DND-41 (cell line): ENCODE results near the gene CLEC3A.

ENCODE experiments used
- ATAC-seq: fragments of 200-7000 bp; cut with Tn5 transposase; 3 replicates; pipeline ENCODE4 v1.9.1; 2021; ENCODE audit warnings: low read depth; ENCODE audit not compliant: insufficient read depth
- DNase-seq: peaks from one replicate; pipeline ENCODE4 v3.0.0-alpha.2; 2020
- H2AFZ ChIP-seq: 2 replicates; pipeline ENCODE4 v1.6.0; 2012; ENCODE audit warnings: low read depth, low read length
- H3K27ac ChIP-seq: 2 replicates; pipeline ENCODE4 v1.5.1; 2012; ENCODE audit warnings: low read length, inconsistent platforms
- H3K27me3 ChIP-seq: fragments of 200-600 bp; sonication (generic); 2 replicates; pipeline ENCODE4 v1.6.0; 2012; ENCODE audit warnings: low read length, mild to moderate bottlenecking, inconsistent platforms; ENCODE audit not compliant: insufficient read depth, poor library complexity
- H3K36me3 ChIP-seq: 2 replicates; pipeline ENCODE4 v1.5.1; 2012; ENCODE audit warnings: low read length, inconsistent platforms; ENCODE audit not compliant: insufficient read depth
- H3K4me1 ChIP-seq: 2 replicates; pipeline ENCODE4 v1.5.1; 2012; ENCODE audit warnings: mild to moderate bottlenecking, low read length; ENCODE audit not compliant: insufficient read depth
- H3K4me2 ChIP-seq: 2 replicates; pipeline ENCODE4 v1.6.0; 2012; ENCODE audit warnings: mild to moderate bottlenecking, moderate library complexity, low read length, inconsistent platforms; ENCODE audit not compliant: insufficient read depth
- H3K4me3 ChIP-seq, 2 experiments: fragments of 200-600 bp in 1 of 2; shearing (Covaris generic) in 1 of 2; 2 replicates each; pipeline ENCODE4 v1.5.1; 2012 to 2016; ENCODE audit warnings: inconsistent platforms in 2 of 2, low read length in 2 of 2, mild to moderate bottlenecking in 2 of 2, low read depth in 1 of 2, moderate library complexity in 1 of 2
- H3K79me2 ChIP-seq: 2 replicates; pipeline ENCODE4 v1.6.0; 2012; ENCODE audit warnings: low read length, inconsistent platforms; ENCODE audit not compliant: insufficient read depth
- H3K9ac ChIP-seq: 2 replicates; pipeline ENCODE4 v1.6.0; 2012; ENCODE audit warnings: low read depth, mild to moderate bottlenecking, inconsistent platforms, low read length, moderate library complexity
- H3K9me3 ChIP-seq: 2 replicates; pipeline ENCODE4 v1.5.1; 2012; ENCODE audit warnings: low read length, moderate library complexity, mild to moderate bottlenecking, inconsistent platforms; ENCODE audit not compliant: insufficient read depth, severe bottlenecking
- H4K20me1 ChIP-seq: 2 replicates; pipeline ENCODE4 v1.6.0; 2012; ENCODE audit warnings: low read length; ENCODE audit not compliant: insufficient read depth
- CTCF ChIP-seq: IDR thresholded peaks from 2 replicates; pipeline ENCODE4 v1.5.1; 2012; ENCODE audit warnings: borderline replicate concordance, low read length, moderate library complexity, mild to moderate bottlenecking; ENCODE audit not compliant: poor library complexity, severe bottlenecking; ENCODE audit errors: extremely low read depth
- EZH2 ChIP-seq: IDR thresholded peaks from 3 replicates; pipeline ENCODE4 v1.6.1; 2012; ENCODE audit warnings: borderline replicate concordance, low read depth, mild to moderate bottlenecking, moderate library complexity, low read length, inconsistent platforms; ENCODE audit not compliant: severe bottlenecking

The CLEC3A gene

GRCh38 chr16:78024159-78024558 is 1.8 kb downstream of the CLEC3A start:
- ATAC-seq (no peak), DNase-seq (no peak)
- Histone ChIP-seq H3K4me1 (no peaks in the 10 kb centered on the region), H3K9me3 (no peaks in the 10 kb centered on the region), H3K9ac (no peak overlapping the region), H3K36me3 (no peaks in the 10 kb centered on the region), H2AFZ (no peak overlapping the region), H3K4me3 (no peak overlapping the region), H3K27ac (no peak overlapping the region), H4K20me1 (no peaks in the 10 kb centered on the region), H3K27me3 (peaks cover 4% of the 10 kb centered on the region), H3K79me2 (no peaks in the 10 kb centered on the region), H3K4me2 (no peak overlapping the region)
- TF ChIP-seq EZH2 (no peak), CTCF (no peak)

- TF ChIP-seq CTCF (no peak), EZH2 (no peak)
- no peaks in the 10 kb centered on the region for H4K20me1 ChIP-seq
- H3K4me2 ChIP-seq: no peak overlapping the region
- ATAC-seq (no peak), DNase-seq (no peak)
- H3K4me1 ChIP-seq: no peaks in the 10 kb centered on the region
- H3K9me3 ChIP-seq: no peaks in the 10 kb centered on the region
- no peak overlapping the region for H2AFZ ChIP-seq
- no peak overlapping the region for H3K9ac ChIP-seq
- H3K4me3 ChIP-seq: no peak overlapping the region
- no peak overlapping the region for H3K27ac ChIP-seq
- H3K27me3 ChIP-seq: peaks cover 4% of the 10 kb centered on the region
- H3K79me2 ChIP-seq: no peaks in the 10 kb centered on the region
- H3K36me3 ChIP-seq: no peaks in the 10 kb centered on the region
Measured at GRCh38 chr16:78025631-78026030, 3.3 kb downstream of the CLEC3A start.

- Histone ChIP-seq H4K20me1 (no peaks in the 10 kb centered on the region), H3K27me3 (no peaks in the 10 kb centered on the region), H3K27ac (no peak overlapping the region), H3K4me1 (no peaks in the 10 kb centered on the region), H3K79me2 (no peaks in the 10 kb centered on the region), H3K9ac (no peak overlapping the region), H3K9me3 (no peaks in the 10 kb centered on the region), H3K4me3 (no peak overlapping the region), H3K36me3 (no peaks in the 10 kb centered on the region), H2AFZ (no peak overlapping the region), H3K4me2 (no peak overlapping the region)
- ATAC-seq (no peak), DNase-seq (no peak)
- TF ChIP-seq CTCF (no peak), EZH2 (no peak)
Measured at GRCh38 chr16:78028018-78028417, 5.7 kb downstream of the CLEC3A start.

- H2AFZ ChIP-seq: no peak overlapping the region
- no peaks in the 10 kb centered on the region for H3K36me3 ChIP-seq
- H3K27ac ChIP-seq: no peak overlapping the region
- DNase-seq: no peak
- no peaks in the 10 kb centered on the region for H3K79me2 ChIP-seq
- no peaks in the 10 kb centered on the region for H3K27me3 ChIP-seq
- no peaks in the 10 kb centered on the region for H3K4me1 ChIP-seq
- H3K9me3 ChIP-seq: no peaks in the 10 kb centered on the region
- no peak overlapping the region for H3K9ac ChIP-seq
- TF ChIP-seq EZH2 (no peak), CTCF (no peak)
- no peak for ATAC-seq
- no peak overlapping the region for H3K4me2 ChIP-seq
- no peaks in the 10 kb centered on the region for H4K20me1 ChIP-seq
- H3K4me3 ChIP-seq: no peak overlapping the region
Measured at GRCh38 chr16:78034530-78034929, 12.2 kb downstream of the CLEC3A start.
